HCT116 (cell line): Measurements from ENCODE around the gene ARHGAP23. TPM values are rescaled to one million over a fixed set of nuclear protein-coding genes. Genes with fewer than 3 reads are reported as not detected.
"Not testable (repeated sequence)": the region's sequence is repeated elsewhere in the genome, so short reads cannot be mapped to it uniquely, and the experiment has no call there.

Experiments
- ATAC-seq: fragments of 200-7000 bp; cut with Tn5 transposase; 2 replicates; pipeline ENCODE4 v1.9.1; 2020; ENCODE audit warnings: mild to moderate bottlenecking, moderate library complexity
- BruUV-seq: library from RNA; stranded (reverse); fragments of 400-500 nt; replicated peaks from 2 replicates; lab custom pipeline; 2021; lab: Mats Ljungman, UMichigan
- CTCF ChIA-PET: fragments of 300-600 bp; sonication (Branson Sonifier 250); formaldehyde crosslinking; loops from one replicate; lab custom pipeline; 2021; ENCODE audit warnings: antibody characterized with exemption; lab: Charles Lee
- POLR2A ChIA-PET: fragments of 300-600, 350-600 bp; sonication (Branson Sonifier 250); formaldehyde crosslinking; loops from one replicate; lab custom pipeline; 2021; ENCODE audit warnings: antibody characterized with exemption; lab: Charles Lee
- RAD21 ChIA-PET, 2 experiments: fragments of 300-600 bp; sonication (Branson Sonifier 250); formaldehyde crosslinking; loops; one replicate each; lab custom pipeline; 2023; ENCODE audit warnings: low total read pairs in 2 of 2; ENCODE audit not compliant: uncharacterized antibody in 2 of 2, unreplicated experiment in 2 of 2, low non-redundant PET in 1 of 2; lab: Charles Lee
- DNase-seq: peaks from one replicate; pipeline ENCODE4 v3.0.0-alpha.2; 2010; ENCODE audit warnings: low read depth, low spot score
- H2AFZ ChIP-seq: fragments of 200-600 bp; shearing (Covaris generic), sonication (generic); 2 replicates; pipeline ENCODE4 v1.6.1; 2017; ENCODE audit warnings: low read depth, mixed run types, mixed read lengths, antibody characterized with exemption, low read length; ENCODE audit not compliant: poor library complexity, severe bottlenecking
- H3K27ac ChIP-seq: 2 replicates; pipeline ENCODE4 v1.5.1; 2012; ENCODE audit warnings: low read depth, low read length
- H3K27me3 ChIP-seq: fragments of 200-600 bp; sonication (generic); 2 replicates; pipeline ENCODE4 v1.6.1; 2016; ENCODE audit warnings: mixed run types, low read length, mixed read lengths; ENCODE audit not compliant: insufficient read depth
- H3K36me3 ChIP-seq, 2 experiments: fragments of 200-500 bp in 1 of 2; fragments of 200-600 bp in 1 of 2; sonication (Bioruptor generic) in 1 of 2; sonication (generic) in 1 of 2; 2 replicates each; pipeline versions ENCODE4 v1.5.1 to v1.6.1; 2014 to 2016; ENCODE audit warnings: low read length in 2 of 2, inconsistent platforms in 1 of 2, mixed read lengths in 1 of 2, mixed run types in 1 of 2; ENCODE audit not compliant: insufficient read depth in 2 of 2, control insufficient read depth in 1 of 2
- H3K4me1 ChIP-seq, 2 experiments: fragments of 200-600 bp in 1 of 2; sonication (generic) in 1 of 2; 2 replicates each; pipeline versions ENCODE4 v1.5.1 to v1.6.1; 2012 to 2017; ENCODE audit warnings: low read length in 2 of 2, inconsistent platforms in 1 of 2, mild to moderate bottlenecking in 1 of 2, mixed read lengths in 1 of 2, mixed run types in 1 of 2, moderate library complexity in 1 of 2; ENCODE audit not compliant: insufficient read depth in 2 of 2, control insufficient read depth in 1 of 2
- H3K4me2 ChIP-seq: fragments of 200-600 bp; sonication (generic); 2 replicates; pipeline ENCODE4 v1.6.1; 2017; ENCODE audit warnings: mixed run types, low read length, mixed read lengths
- H3K4me3 ChIP-seq, 2 experiments: fragments of 200-600 bp in 1 of 2; sonication (generic) in 1 of 2; replicated peaks in 1 of 2; 2 replicates each; pipeline ENCODE4 v1.5.1; 2011 to 2016; ENCODE audit warnings: low read length in 2 of 2, control low read depth in 1 of 2, low read depth in 1 of 2, mild to moderate bottlenecking in 1 of 2, mixed read lengths in 1 of 2, mixed run types in 1 of 2
- H3K79me2 ChIP-seq: fragments of 200-600 bp; sonication (generic); 2 replicates; pipeline ENCODE4 v1.6.1; 2017; ENCODE audit warnings: mild to moderate bottlenecking, mixed run types, low read length, moderate library complexity, mixed read lengths; ENCODE audit not compliant: insufficient read depth
- H3K9ac ChIP-seq: fragments of 200-600 bp; sonication (generic); 2 replicates; pipeline ENCODE4 v1.6.1; 2016; ENCODE audit warnings: low read length, mixed read lengths
- H3K9me2 ChIP-seq: fragments of 200-600 bp; sonication (generic), shearing (Covaris generic); 2 replicates; pipeline ENCODE4 v1.6.1; 2017; ENCODE audit warnings: mixed run types, mild to moderate bottlenecking, moderate library complexity; ENCODE audit not compliant: insufficient read depth
- H3K9me3 ChIP-seq, 2 experiments: fragments of 200-500 bp in 1 of 2; fragments of 200-600 bp in 1 of 2; sonication (Bioruptor generic) in 1 of 2; sonication (generic) in 1 of 2; 2 replicates each; pipeline ENCODE4 v1.6.1; 2014 to 2017; ENCODE audit warnings: low read length in 2 of 2, mixed read lengths in 2 of 2, inconsistent platforms in 1 of 2, low read depth in 1 of 2, mild to moderate bottlenecking in 1 of 2, mixed run types in 1 of 2, moderate library complexity in 1 of 2; ENCODE audit not compliant: control insufficient read depth in 1 of 2, insufficient read depth in 1 of 2
- H4K20me1 ChIP-seq: fragments of 200-600 bp; sonication (generic), shearing (Covaris generic); 2 replicates; pipeline ENCODE4 v1.6.1; 2017; ENCODE audit warnings: mixed run types, mild to moderate bottlenecking, moderate library complexity; ENCODE audit not compliant: insufficient read depth
- intact Hi-C: fragments of 100-400 bp; cut with micrococcal nuclease; formaldehyde crosslinking; loops from 2 replicates; pipeline ENCODE4 v1.10.0; 2022
- total RNA-seq: library from RNA; stranded (reverse); gene quantifications from one replicate; pipeline ENCODE4 v1.2.1, GENCODE V29; 2021; ENCODE audit not compliant: unreplicated experiment

Gene ARHGAP23
- total RNA-seq, 1 experiment from 2014 or later, result 41.0 TPM

- H3K4me2 ChIP-seq, H2AFZ ChIP-seq, H3K9me3 ChIP-seq, H3K27ac ChIP-seq, DNase-seq, H3K4me3 ChIP-seq, H3K9ac ChIP-seq, ATAC-seq, H3K79me2 ChIP-seq, H4K20me1 ChIP-seq, H3K36me3 ChIP-seq, H3K4me1 ChIP-seq, BruUV-seq, POLR2A ChIA-PET, RAD21 ChIA-PET, H3K9me2 ChIP-seq, H3K27me3 ChIP-seq: not testable (repeated sequence)
- CTCF ChIA-PET, result interaction anchor here (1.1 kb wide), 1 partner anchor 58 kb away, joined by 3 read pairs; no protein-coding TSS in a partner anchor
- intact Hi-C loops, result loop anchor here (10.0 kb wide), 1 partner anchor 127 kb away; the partner anchor contains the start of gene SOCS7
Measured at GRCh38 chr17:38482039-38482699, 53.9 kb downstream of the ARHGAP23 start.

GRCh38 chr17:38482700-38483043, 54.4 kb downstream of the ARHGAP23 start:
- POLR2A ChIA-PET, DNase-seq, H4K20me1 ChIP-seq, H3K9me3 ChIP-seq, H3K4me3 ChIP-seq, H2AFZ ChIP-seq, H3K9me2 ChIP-seq, ATAC-seq, BruUV-seq, H3K9ac ChIP-seq, H3K27me3 ChIP-seq, H3K36me3 ChIP-seq, H3K4me2 ChIP-seq, RAD21 ChIA-PET, H3K4me1 ChIP-seq, H3K27ac ChIP-seq, H3K79me2 ChIP-seq, CTCF ChIA-PET: not testable (repeated sequence)
- intact Hi-C loops, result loop anchor here (10.0 kb wide), 1 partner anchor 128 kb away; the partner anchor contains the start of gene SOCS7
